ENCODE results near the gene LAMC2. TPM values are rescaled to one million over a fixed set of nuclear protein-coding genes. Genes with fewer than 3 reads are reported as not detected.

LAMC2 gene
- total and polyA plus RNA-seq, 9 of the 15 experiments (the other 6 are each of a cell fraction or from before 2014, with no cell fraction given) = 0.02 to 0.03 TPM; not detected in 7

- in situ Hi-C loops (cut with MboI) = loop anchor here (25.0 kb wide), 1 partner anchor 288 kb away; the partner anchor contains the start of gene SHCBP1L
- TF ChIP-seq DMBX1 (CRISPR knock-in tag; IDR thresholded peaks at IDR 0.05; ENCODE audit: borderline replicate concordance) (no peak), ELF4 (CRISPR knock-in tag; IDR thresholded peaks at IDR 0.05) (no peak)
- WGBS (ENCODE audit: insufficient coverage, low coverage, missing lambda C conversion rate) = 2% methylated on average over 5 of the region's 5 CpGs
Measured at GRCh38 chr1:183249941-183250452, 63.9 kb downstream of the LAMC2 start.

DNA sequence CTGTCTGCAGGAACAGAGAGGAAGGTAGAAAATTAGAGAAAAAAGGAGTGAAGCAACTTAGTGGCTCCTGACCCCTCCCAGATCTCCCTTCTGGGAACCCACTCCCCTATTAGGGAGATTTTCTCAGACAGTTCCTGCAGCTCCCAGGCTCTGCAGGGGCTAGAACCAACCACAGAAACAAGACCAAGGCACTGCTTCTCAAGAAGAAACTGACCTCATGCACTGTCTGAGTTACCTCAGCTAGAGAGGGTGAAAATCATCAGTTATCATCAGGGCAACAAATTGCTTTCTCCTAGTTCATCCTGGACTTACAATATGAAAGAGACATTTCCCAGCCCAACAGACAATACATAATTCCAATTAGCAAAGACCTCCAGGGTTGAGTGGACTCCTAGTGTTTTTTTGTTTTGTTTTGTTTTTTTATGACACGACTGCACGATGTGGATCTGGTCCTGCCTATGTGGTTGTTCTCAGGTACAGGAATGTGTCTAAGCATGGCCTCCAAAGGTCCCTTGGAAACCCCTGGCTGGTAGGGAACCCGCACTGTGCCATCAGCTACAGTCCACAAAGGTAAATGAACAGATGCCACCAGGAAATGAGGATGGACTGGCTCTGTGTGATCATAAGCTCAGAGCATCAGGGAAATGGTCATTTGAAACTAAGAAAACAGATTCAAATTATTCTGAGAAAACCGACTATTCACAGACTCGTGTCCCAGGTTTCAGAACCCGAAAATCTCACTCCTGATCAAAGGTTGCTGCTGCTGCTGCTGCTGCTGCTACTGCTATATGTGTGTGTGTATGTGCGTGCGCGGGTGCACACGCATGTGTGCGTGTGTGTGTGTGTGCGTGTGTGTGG, 65.3 kb downstream of the LAMC2 start:
- in situ Hi-C loops (cut with MboI) = no loop called here
- H3K9me3 ChIP-seq (replicated peaks; ENCODE audit: control insufficient read depth, insufficient read depth, low read depth, low read length) = no peaks in the 10 kb centered on the region

More at GRCh38 chr1:183249941-183250452, 63.9 kb downstream of the LAMC2 start:
- H3K79me2 ChIP-seq (ENCODE audit: control insufficient read depth, insufficient read depth, low read length) = no peaks in the 10 kb centered on the region
- no peak overlapping the region for H3K4me3 ChIP-seq
- H4K20me1 ChIP-seq (replicated peaks; ENCODE audit: control insufficient read depth, insufficient read depth, low read length) = no peaks in the 10 kb centered on the region
- H3K4me1 ChIP-seq (replicated peaks in 1 of 2; ENCODE audit: control insufficient read depth in 2 of 2, insufficient read depth in 2 of 2, low read length in 2 of 2) = no peaks in the 10 kb centered on the region
- ChIA-PET POLR2A (no interaction called here), CTCF (ENCODE audit: low intra/inter-chr PET ratio) (no interaction called here)
- intact Hi-C loops (cut with micrococcal nuclease) = no loop called here
- DNase-seq (ENCODE audit: extremely low read depth in 1 of 4, low spot score in 3 of 4) (no peak), ATAC-seq (no peak), FAIRE-seq (no peak)
- H3K36me3 ChIP-seq (ENCODE audit: control insufficient read depth, insufficient read depth, low read length) = no peaks in the 10 kb centered on the region
- no TSS peak for BruUV-seq (replicated peaks)
- no peak overlapping the region for H3K9ac ChIP-seq (ENCODE audit: insufficient read depth in 1 of 2, low read depth in 2 of 2, low read length in 2 of 2)
- no peaks in the 10 kb centered on the region for H3K9me1 ChIP-seq (ENCODE audit: control insufficient read depth, insufficient read depth, low read length)
- no peak overlapping the region for H2AFZ ChIP-seq (ENCODE audit: low read depth, low read length)
- H3K9me3 ChIP-seq (replicated peaks; ENCODE audit: control insufficient read depth, insufficient read depth, low read depth, low read length) = no peaks in the 10 kb centered on the region
- peaks cover 0 to 16% of the 10 kb centered on the region in 2 experiments; a peak in 2 of 5 replicates for H3K27me3 ChIP-seq (ENCODE audit: control insufficient read depth in 2 of 2, insufficient read depth in 2 of 2, low read length in 2 of 2)
- H3K27ac ChIP-seq (ENCODE audit: extremely low read depth, low read depth, low read length) = no peak overlapping the region
- no peak overlapping the region for H3K4me2 ChIP-seq (ENCODE audit: insufficient read depth, low read length)

More for the DNA sequence above, 65.3 kb downstream of the LAMC2 start:
- H3K9ac ChIP-seq (ENCODE audit: insufficient read depth in 1 of 2, low read depth in 2 of 2, low read length in 2 of 2) = no peak overlapping the region
- H4K20me1 ChIP-seq (replicated peaks; ENCODE audit: control insufficient read depth, insufficient read depth, low read length) = no peaks in the 10 kb centered on the region
- no TSS peak for BruUV-seq (replicated peaks)
- H3K9me1 ChIP-seq (ENCODE audit: control insufficient read depth, insufficient read depth, low read length) = no peaks in the 10 kb centered on the region
- no peak for ATAC-seq
- H3K79me2 ChIP-seq (ENCODE audit: control insufficient read depth, insufficient read depth, low read length) = no peaks in the 10 kb centered on the region
- intact Hi-C loops (cut with micrococcal nuclease) = no loop called here
- POLR2A ChIA-PET = interaction anchor here (0.6 kb wide), 1 partner anchor 14 kb away, joined by 3 read pairs; no protein-coding TSS in a partner anchor
- H3K4me3 ChIP-seq = no peak overlapping the region
- TF ChIP-seq THRAP3 (IDR thresholded peaks at IDR 0.05; ENCODE audit: borderline replicate concordance) (no peak), POLR2A (conservative IDR thresholded peaks at IDR 0.05) (no peak), GABPA (tag; conservative IDR thresholded peaks at IDR 0.05; ENCODE audit: low read depth) (no peak), ZBTB33 (CRISPR knock-in tag; IDR thresholded peaks at IDR 0.05) (no peak), ZNF695 (CRISPR knock-in tag; IDR thresholded peaks at IDR 0.05) (no peak), JUN (IDR thresholded peaks at IDR 0.05; ENCODE audit: borderline replicate concordance, low read depth, low read length) (no peak), JUN (CRISPR knock-in tag; IDR thresholded peaks at IDR 0.05; ENCODE audit: borderline replicate concordance) (no peak), SAFB2 (IDR thresholded peaks at IDR 0.05; ENCODE audit: borderline replicate concordance, low read depth, low read length, severe bottlenecking) (no peak), PYGO2 (tag; IDR thresholded peaks at IDR 0.05) (no peak), ZNF644 (tag; IDR thresholded peaks at IDR 0.05; ENCODE audit: low read depth) (no peak), SRSF3 (IDR thresholded peaks at IDR 0.05; ENCODE audit: insufficient read depth, low read length) (no peak)
- no peak for FAIRE-seq
- no peaks in the 10 kb centered on the region for H3K36me3 ChIP-seq (ENCODE audit: control insufficient read depth, insufficient read depth, low read length)
- no peak overlapping the region for H3K27ac ChIP-seq (ENCODE audit: extremely low read depth, low read depth, low read length)
- H3K27me3 ChIP-seq (ENCODE audit: control insufficient read depth in 2 of 2, insufficient read depth in 2 of 2, low read length in 2 of 2) = peaks cover 0 to 11% of the 10 kb centered on the region in 2 experiments; a peak in 2 of 5 replicates
- H3K4me2 ChIP-seq (ENCODE audit: insufficient read depth, low read length) = no peak overlapping the region
- CTCF ChIA-PET (ENCODE audit: low intra/inter-chr PET ratio) = no interaction called here
- no peaks in the 10 kb centered on the region for H3K4me1 ChIP-seq (replicated peaks in 1 of 2; ENCODE audit: control insufficient read depth in 2 of 2, insufficient read depth in 2 of 2, low read length in 2 of 2)
- no peak overlapping the region for H2AFZ ChIP-seq (ENCODE audit: low read depth, low read length)
- DNase-seq (ENCODE audit: extremely low read depth in 1 of 4, low spot score in 3 of 4) = no peak
- 0% methylated on average over 12 of the region's 12 CpGs for WGBS (ENCODE audit: insufficient coverage, low coverage, missing lambda C conversion rate)
